Left cardiac atrium (tissue), 4 donors: Measurements from ENCODE around the gene THAP12. TPM values are rescaled to one million over a fixed set of nuclear protein-coding genes. Genes with fewer than 3 reads are reported as not detected.
"Not testable (repeated sequence)": the region's sequence is repeated elsewhere in the genome, so short reads cannot be mapped to it uniquely, and the experiment has no call there.

ENCODE experiments used
- ATAC-seq, 2 donors: fragments of 200-7000 bp; cut with Tn5 transposase; one replicate each; pipeline ENCODE4 v1.9.1; 2020; ENCODE audit warnings: mild to moderate bottlenecking in 2 of 2, moderate library complexity in 2 of 2
- DNase-seq: peaks from one replicate; pipeline ENCODE4 v3.0.0-alpha.2; 2020
- intact Hi-C, 2 donors: fragments of 100-400 bp; cut with DNase I; formaldehyde crosslinking; loops; one replicate each; pipeline versions ENCODE4 v1.14.1 to v1.15.1; 2022 to 2023
- long read RNA-seq: library from polyadenylated mRNA; unstranded; transcript quantifications from one replicate; pipeline ENCODE4 v2.0.0, GENCODE V29; 2021
- total RNA-seq, 2 donors: library from RNA; stranded (reverse); fragmentation: NEBNext Ultra II Directional; extraction: Animal tissue kit (Norgen Biotek cat#: 25700); gene quantifications; one replicate each; pipeline ENCODE4 v1.2.1, GENCODE V29; 2021
- donor health status: DM: no; HTN: yes; CAD: no.
- donor health status: DM: no; HTN: yes; CAD: no; lungs with severe emphysema.
- donor health status: DM: yes; HTN: yes; CAD: no.
- donor health status: Dilated cardiomyopathy.

The THAP12 gene, protein sequence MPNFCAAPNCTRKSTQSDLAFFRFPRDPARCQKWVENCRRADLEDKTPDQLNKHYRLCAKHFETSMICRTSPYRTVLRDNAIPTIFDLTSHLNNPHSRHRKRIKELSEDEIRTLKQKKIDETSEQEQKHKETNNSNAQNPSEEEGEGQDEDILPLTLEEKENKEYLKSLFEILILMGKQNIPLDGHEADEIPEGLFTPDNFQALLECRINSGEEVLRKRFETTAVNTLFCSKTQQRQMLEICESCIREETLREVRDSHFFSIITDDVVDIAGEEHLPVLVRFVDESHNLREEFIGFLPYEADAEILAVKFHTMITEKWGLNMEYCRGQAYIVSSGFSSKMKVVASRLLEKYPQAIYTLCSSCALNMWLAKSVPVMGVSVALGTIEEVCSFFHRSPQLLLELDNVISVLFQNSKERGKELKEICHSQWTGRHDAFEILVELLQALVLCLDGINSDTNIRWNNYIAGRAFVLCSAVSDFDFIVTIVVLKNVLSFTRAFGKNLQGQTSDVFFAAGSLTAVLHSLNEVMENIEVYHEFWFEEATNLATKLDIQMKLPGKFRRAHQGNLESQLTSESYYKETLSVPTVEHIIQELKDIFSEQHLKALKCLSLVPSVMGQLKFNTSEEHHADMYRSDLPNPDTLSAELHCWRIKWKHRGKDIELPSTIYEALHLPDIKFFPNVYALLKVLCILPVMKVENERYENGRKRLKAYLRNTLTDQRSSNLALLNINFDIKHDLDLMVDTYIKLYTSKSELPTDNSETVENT
- total RNA-seq, result 10 to 100 TPM; 16.5 to 25.2 TPM
- long read RNA-seq, partial matches to known transcripts, result 0 of 3 reads
- long read RNA-seq, other reads (novel, unspliced or antisense), result 1 of 3 reads

DNA sequence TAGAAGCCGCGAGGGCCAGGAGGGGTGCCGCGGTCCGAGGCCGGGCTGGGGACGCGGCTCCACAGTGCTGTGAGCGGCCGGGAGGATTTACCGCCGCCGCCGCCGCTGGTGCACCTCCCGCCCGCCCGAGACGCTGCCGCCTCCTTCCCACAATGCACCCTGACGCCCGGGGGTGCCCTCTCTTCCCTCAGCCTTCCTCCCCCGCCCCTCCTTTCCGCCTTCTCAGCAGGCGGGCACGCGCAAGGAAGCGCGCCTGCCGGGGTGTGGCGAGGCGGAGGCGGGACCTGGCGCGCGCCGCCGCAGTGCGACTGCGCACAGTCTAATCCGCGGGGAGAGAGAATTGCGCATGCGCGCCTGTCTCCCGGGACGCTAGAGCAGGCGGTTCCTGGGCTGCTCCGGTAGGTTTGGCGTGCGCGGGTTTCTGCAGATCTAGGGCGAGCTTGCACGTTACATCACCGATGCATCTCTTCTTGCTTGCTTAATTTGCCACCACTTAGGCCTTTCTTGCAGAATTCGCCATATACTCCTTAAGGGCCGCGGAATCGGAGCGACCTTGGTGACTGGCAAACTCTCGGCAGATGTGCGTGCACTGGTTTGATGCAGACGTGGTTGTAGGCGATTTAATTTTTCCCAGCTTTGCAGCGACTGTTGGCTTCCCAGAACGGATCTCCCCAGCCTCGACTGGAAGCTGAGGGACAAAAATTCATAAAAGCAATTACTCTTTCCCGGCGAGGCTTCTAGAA lies at the start of gene THAP12, which contains the start of gene GVQW3:
Gene THAP12, minus strand, starts transcription at position 156 of the 743 bp plus-strand sequence. CDS start 296 bp downstream, outside the sequence.
Gene GVQW3, plus strand, starts transcription at position 347 of the 743 bp plus-strand sequence. CDS start 506 bp downstream, outside the sequence.
- DNase-seq (peak; percentile 98), ATAC-seq (peak; percentile 98 to 99)
- intact Hi-C loops, result loop anchor here in 1 of 2 donors (5.0 kb wide), 1 partner anchor 61 kb away; no protein-coding TSS in a partner anchor

DNA sequence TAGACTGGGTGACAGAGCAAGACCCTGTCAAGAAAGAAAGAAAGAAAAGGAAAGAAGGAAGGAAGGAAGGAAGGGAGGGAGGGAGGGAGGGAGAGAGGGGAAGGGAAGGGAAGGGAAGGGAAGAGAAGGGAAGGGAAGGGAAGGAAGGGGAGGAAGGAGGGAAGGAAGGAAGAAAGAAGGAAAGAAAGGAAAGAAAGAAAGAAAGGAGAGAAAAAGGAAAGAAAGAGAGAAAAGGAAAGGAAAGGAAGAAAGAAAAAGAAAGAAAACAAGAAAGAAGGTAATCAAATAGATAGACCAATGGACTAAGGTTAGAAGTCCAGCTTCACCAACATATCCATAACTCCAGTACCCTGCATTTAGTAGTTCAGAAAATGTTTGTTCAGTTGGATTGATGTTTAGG lies 45.7 kb upstream of the THAP12 start:
- DNase-seq (no peak), ATAC-seq (no peak)
- intact Hi-C loops, result no loop called here

DNA sequence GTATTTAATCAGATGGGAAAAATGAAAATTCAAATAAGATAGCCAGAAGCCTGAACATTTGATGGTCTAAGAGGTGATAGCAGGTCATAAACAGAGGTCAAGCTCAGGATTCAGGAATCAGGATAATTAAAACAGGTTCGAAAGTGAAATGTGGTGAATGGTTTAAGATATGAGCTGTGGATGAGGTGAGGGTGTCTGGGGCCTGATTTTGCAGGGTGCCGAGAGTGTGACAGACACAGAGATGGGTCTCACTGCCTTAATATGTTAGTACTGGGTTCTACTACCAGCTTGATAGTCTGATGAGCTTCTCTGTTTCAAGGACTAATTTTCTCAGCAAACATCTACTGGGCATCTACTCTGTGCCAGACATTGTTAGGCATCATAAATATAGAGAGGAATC lies 44.0 kb upstream of the THAP12 start:
- no peak for DNase-seq
- intact Hi-C loops, result no loop called here
- no peak for ATAC-seq

DNA sequence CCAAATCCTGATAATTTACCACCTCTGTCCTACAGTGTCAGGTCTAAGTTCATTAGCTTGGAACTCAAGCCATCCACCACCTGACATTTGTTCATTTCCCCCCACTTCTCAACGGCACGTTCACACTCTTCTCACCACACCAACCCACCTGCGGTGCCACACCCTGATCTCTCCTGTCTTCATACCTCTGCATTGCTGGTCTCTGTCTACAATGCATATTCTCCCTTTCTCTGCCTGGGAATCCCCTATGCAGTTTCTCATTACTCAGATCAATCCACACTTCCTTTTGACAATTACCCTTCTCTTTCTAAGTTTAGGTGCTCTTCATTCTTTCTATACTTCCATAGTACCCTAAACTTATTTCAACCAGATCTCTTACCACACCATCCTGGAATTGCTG lies 43.4 kb upstream of the THAP12 start:
- intact Hi-C loops, result no loop called here
- no peak for DNase-seq
- ATAC-seq, result no peak

- intact Hi-C loops, result no loop called here
- no peak for DNase-seq
- no peak for ATAC-seq
Measured at GRCh38 chr11:76419896-76420295, 39.0 kb upstream of the THAP12 start.

DNA sequence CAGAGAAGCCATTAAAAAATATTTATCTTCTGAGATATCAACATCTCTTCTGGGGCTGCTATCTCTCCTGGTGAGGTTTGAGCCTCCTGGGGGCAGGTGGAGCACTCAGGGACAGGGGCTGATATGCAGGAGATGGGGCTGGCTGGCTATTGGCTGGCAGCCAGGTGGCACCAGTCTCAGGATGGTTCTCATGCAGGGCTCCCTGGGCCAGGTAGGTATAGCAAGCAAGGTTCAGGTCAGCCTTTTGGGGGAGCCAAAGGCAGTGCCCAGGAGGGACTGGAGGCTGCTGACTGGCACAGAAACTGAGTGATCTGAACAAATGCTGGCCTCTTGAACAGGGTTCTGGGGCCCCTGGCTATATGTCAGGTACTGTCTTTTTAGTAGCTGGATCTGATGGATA lies 34.1 kb upstream of the THAP12 start:
- no peak for DNase-seq
- intact Hi-C loops, result no loop called here
- ATAC-seq, result no peak

DNA sequence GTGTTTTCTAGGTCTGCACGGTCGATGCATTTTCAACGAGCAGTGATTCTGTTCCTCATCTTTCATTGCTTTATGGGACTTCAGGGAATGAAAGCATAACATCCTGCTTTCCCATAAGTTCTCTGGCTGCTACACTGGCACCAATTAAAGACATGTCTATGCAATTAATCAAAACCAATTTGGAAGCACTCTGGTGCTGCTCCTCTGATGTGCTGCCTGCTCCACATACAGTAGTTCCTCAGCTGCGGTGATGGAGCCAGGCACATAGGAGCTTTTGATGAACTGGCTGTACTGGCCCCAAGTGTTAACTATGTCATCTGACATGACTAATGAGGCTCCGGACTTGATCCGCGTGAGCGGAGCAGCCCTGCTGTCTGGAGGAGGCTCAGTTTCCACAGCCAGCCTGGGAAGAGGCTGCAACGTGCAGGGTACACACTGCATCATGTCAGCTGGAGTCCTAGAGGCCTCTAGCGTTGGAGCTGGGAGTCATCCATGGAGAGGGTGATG lies 30.0 kb upstream of the THAP12 start:
- DNase-seq (no peak), ATAC-seq (no peak)
- intact Hi-C loops, result no loop called here

DNA sequence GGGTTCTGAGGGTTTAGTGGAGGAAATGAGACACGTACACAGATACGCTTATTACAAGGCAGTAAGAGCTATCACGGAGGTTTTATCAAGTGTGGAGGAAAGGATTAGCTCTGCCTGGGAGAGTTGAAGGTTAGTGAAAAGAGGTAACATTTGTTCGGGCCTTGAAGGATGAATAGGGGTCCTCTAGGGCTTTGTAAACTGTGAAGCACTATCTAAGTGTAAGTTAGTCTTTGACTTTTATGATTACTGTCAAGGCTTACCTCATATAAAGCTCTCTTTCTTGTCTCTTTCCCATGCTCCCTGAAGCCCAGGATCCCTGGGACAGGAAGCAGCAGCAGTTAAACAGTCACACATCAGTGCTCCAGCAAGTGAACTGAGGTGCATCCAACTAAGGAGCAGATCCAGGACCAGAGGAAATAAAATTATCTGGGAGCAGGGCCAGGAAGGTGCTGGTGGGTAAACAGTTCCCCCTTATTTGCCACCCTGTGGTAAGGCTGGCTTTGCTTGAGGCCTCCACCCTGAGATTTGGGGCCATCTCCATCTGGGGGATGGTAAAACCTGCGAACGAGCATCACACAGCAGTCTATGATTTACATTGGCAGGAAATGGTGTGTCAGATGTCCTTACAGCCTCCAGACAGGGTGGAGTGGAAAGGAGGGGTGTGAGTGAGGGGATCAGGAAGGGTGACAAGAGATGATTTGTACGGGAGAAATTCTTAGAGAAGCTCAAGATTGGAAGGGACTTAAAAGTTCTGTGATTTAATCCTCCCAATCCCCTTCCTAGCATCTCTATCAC lies 27.4 kb upstream of the THAP12 start:
- intact Hi-C loops, result no loop called here
- ATAC-seq (no peak), DNase-seq (no peak)

DNA sequence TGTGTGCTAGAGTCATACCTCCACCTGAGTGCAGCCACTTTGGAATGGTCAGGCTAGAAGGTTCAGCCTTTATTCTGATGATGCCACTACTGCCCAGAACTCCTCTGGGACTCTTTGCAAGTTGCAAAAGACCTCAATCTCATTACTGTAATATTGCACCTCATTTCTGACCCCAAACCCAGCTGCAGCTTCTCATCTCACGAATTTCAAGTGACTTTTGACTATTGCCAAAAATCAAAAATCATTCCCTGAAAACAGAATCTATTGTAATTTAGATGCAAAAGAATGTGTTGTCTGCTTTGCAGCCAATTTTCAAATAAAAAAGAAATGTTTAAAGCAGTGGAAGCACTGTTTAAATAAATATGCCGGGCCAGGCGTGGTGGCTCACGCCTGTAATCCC lies 25.4 kb upstream of the THAP12 start:
- ATAC-seq (no peak), DNase-seq (no peak)
- intact Hi-C loops, result no loop called here

DNA sequence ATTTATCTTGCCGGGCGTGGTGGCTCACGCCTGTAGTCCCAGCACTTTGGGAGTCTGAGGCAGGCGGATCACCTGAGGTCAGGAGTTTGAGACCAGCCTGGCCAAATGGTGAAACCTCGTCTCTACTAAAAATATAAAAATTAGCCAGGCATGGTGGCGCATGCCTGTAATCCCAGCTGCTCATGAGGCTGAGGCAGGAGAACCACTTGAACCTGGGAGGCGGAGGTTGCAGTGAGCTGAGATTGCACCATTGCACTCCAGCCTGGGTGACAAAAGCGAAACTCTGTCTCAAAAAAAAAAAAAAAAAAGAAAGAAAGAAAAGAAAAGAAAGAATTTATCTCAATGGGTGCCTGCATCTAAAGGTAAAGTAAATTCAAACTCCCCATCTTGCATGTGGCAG lies 20.6 kb upstream of the THAP12 start:
- ATAC-seq, intact Hi-C loops, DNase-seq: not testable (repeated sequence)

- no peak for DNase-seq
- intact Hi-C loops, result no loop called here
- ATAC-seq, result no peak
Measured at GRCh38 chr11:76400967-76401366, 20.0 kb upstream of the THAP12 start.

DNA sequence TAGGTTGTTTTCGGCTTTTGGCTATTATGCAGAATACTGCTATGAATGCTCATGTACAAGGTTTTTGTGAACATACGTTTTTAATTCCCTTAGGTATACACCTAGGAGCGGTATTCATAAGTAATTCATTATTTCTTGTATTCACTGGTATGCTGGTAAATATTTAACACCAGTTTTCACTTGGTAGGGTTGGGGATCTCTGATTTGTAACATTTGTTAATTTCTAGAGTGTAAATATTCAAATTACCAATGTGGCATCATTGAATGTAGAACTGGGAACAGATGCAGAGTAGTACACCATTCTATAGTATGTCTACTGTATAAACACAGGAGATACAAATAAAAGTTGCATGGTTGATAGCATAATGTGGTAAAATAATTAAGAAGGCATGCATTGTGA lies 16.5 kb upstream of the THAP12 start:
- ATAC-seq (no peak), DNase-seq (no peak)
- intact Hi-C loops, result no loop called here

- ATAC-seq (no peak), DNase-seq (no peak)
- intact Hi-C loops, result no loop called here
Measured at GRCh38 chr11:76395296-76395695, 14.4 kb upstream of the THAP12 start.

GRCh38 chr11:76394411-76394810 lies 13.5 kb upstream of the THAP12 start:
- no peak for DNase-seq
- intact Hi-C loops, result no loop called here
- ATAC-seq, result no peak

DNA sequence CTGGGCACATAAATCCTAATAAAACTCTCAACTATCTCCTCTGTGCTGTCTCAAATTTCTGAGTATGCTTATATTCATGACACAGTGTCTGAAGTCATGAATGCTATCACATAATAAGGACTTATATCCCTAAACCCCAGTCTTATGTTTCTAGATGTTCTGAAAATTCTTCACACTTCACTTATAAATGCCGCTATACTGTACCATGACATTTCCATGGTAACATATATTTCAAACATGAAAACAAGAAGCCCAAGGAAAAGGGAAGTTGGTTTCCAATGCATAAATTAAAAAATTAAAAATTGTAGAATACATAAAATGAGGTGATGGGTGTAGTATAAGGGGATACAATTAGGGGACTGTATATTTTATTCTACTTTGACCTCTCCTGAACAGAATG lies 11.9 kb upstream of the THAP12 start:
- intact Hi-C loops, result no loop called here
- DNase-seq, result no peak
- ATAC-seq, result no peak

DNA sequence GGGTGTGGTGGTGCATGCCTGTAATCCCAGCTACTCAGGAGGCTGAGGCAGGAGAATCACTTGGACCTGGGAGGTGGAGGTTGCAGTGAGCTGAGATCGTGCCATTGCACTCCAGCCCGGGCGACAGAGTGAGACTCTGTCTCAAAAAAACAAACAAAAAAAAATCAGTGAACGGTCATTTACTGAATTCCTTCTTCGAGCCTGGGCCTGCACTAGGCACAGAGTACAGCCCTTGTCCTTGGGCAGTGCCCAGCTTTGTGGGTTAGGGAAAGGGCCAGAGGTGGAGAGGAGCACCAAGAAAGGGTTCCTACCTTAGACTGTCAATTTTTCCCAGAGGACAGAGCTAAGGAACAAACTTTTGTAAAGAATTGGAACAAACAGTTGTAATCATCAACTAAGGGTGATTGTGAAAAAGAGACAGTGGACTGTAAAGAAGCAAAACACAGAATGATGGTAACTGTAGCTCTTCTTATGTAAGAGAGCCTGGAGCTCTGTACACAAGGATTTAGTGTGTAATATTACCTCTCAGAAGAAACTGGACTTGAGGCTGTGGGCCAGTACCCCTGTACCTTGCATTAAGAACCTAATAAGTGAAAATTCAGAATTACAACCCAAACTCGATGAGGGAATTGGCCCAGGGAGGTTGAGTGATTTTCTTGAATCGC lies 11.0 kb upstream of the THAP12 start:
- ATAC-seq (no peak), DNase-seq (no peak)
- intact Hi-C loops, result no loop called here

DNA sequence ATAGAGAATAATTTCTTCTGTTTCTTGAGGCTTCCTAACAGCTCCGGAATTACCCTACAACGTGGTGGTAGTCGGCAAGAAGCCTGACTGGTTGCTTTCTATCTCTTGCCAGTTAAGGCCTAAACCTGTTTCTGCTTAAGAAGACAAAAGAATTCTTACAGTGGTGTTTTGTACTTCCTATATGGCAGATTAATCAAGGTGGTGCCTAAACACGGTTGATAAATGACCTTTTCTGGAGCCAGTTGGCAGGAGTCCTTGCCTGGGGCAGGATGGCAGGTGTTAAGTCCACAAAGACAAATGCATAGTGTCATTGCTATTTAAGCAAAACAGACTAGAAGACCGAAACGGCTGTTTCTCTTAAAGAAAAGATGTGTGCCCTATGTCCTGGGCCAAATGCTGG lies 10.1 kb upstream of the THAP12 start:
- ATAC-seq, result no peak
- intact Hi-C loops, result no loop called here
- no peak for DNase-seq

GRCh38 chr11:76388408-76388807 lies 7.5 kb upstream of the THAP12 start:
- intact Hi-C loops, result no loop called here
- no peak for ATAC-seq
- DNase-seq, result no peak
